ENCODE results near the gene ATP2B1.

The ATP2B1 gene

GRCh38 chr12:89575374-89575773, 133.3 kb downstream of the ATP2B1 start:
- no peak for DNase-seq

- DNase-seq = no peak
These were observed 133.9 kb downstream of the ATP2B1 start for GRCh38 chr12:89574736-89575208.

- no peak for DNase-seq
These were observed 135.4 kb downstream of the ATP2B1 start for GRCh38 chr12:89573051-89573810.

GRCh38 chr12:89571491-89572195, 137.0 kb downstream of the ATP2B1 start:
- no peak for DNase-seq

GRCh38 chr12:89568484-89568883, 140.2 kb downstream of the ATP2B1 start:
- no peak for DNase-seq

- no peak for DNase-seq
These were observed 140.9 kb downstream of the ATP2B1 start for GRCh38 chr12:89567691-89568239.

- no peak for DNase-seq
These were observed 142.0 kb downstream of the ATP2B1 start for GRCh38 chr12:89566615-89567014.

GRCh38 chr12:89565002-89565401, 143.6 kb downstream of the ATP2B1 start:
- no peak for DNase-seq

- DNase-seq = no peak
These were observed 148.9 kb downstream of the ATP2B1 start for GRCh38 chr12:89559753-89560152.

- no peak for DNase-seq
These were observed 151.7 kb downstream of the ATP2B1 start for GRCh38 chr12:89556976-89557375.

- DNase-seq = no peak
These were observed 156.3 kb downstream of the ATP2B1 start for GRCh38 chr12:89552376-89552775.

GRCh38 chr12:89551747-89552146, 156.9 kb downstream of the ATP2B1 start:
- no peak for DNase-seq

GRCh38 chr12:89547101-89547500, 161.5 kb downstream of the ATP2B1 start:
- no peak for DNase-seq

GRCh38 chr12:89546151-89546550, 162.5 kb downstream of the ATP2B1 start:
- DNase-seq = no peak

- DNase-seq = no peak
These were observed 163.9 kb downstream of the ATP2B1 start for GRCh38 chr12:89544681-89545184.

GRCh38 chr12:89544022-89544421, 164.6 kb downstream of the ATP2B1 start:
- no peak for DNase-seq

- DNase-seq = peak; percentile 9 to 26 (median 16)
These were observed 165.6 kb downstream of the ATP2B1 start for GRCh38 chr12:89542912-89543592.

GRCh38 chr12:89542236-89542635, 166.4 kb downstream of the ATP2B1 start:
- DNase-seq = no peak

- DNase-seq = no peak
These were observed 168.1 kb downstream of the ATP2B1 start for GRCh38 chr12:89540586-89540985.

- no peak for DNase-seq
These were observed 169.0 kb downstream of the ATP2B1 start for GRCh38 chr12:89539426-89540223.

GRCh38 chr12:89538897-89539296, 169.7 kb downstream of the ATP2B1 start:
- no peak for DNase-seq

All from activated CD4-positive, CD25-positive, alpha-beta regulatory T cell (primary cell).